Body of pancreas (tissue), 4 donors: ENCODE results near the gene B4GALT7. TPM values are rescaled to one million over a fixed set of nuclear protein-coding genes. Genes with fewer than 3 reads are reported as not detected.

ENCODE experiments used
- ATAC-seq: fragments of 150-250 bp; one replicate; pipeline ENCODE4 v1.9.1; 2016
- DNase-seq, 4 donors: peaks; one replicate each; pipeline ENCODE4 v3.0.0-alpha.2; 2019
- H3K27ac ChIP-seq, 4 donors: fragments of 200-600 bp; sonication (generic); 1 replicate in 3 of 4; 2 replicates in 1 of 4; pipeline versions ENCODE4 v1.5.1 to v1.6.1; 2016 to 2019; ENCODE audit warnings: mild to moderate bottlenecking in 1 of 4, mixed read lengths in 1 of 4, moderate library complexity in 1 of 4
- H3K27me3 ChIP-seq, 2 donors: fragments of 200-600 bp; sonication (generic); one replicate each; pipeline ENCODE4 v1.6.0; 2016; ENCODE audit warnings: mild to moderate bottlenecking in 1 of 2
- H3K36me3 ChIP-seq, 2 donors: fragments of 200-600 bp; sonication (generic); replicated peaks in 1 of 2; 2 replicates each; pipeline ENCODE4 v1.5.1; 2016; ENCODE audit warnings: low read depth in 2 of 2; ENCODE audit not compliant: insufficient read depth in 1 of 2
- H3K4me1 ChIP-seq: fragments of 200-600 bp; sonication (generic); one replicate; pipeline ENCODE4 v1.6.0; 2016
- H3K4me3 ChIP-seq, 2 donors: fragments of 200-600 bp; sonication (generic); 1 replicate in 1 of 2; 2 replicates in 1 of 2; pipeline ENCODE4 v1.5.1; 2016 to 2019
- H3K9me3 ChIP-seq, 3 donors: fragments of 200-600 bp; sonication (generic); 1 replicate in 2 of 3; 2 replicates in 1 of 3; pipeline ENCODE4 v1.5.1; 2016
- POLR2A ChIP-seq, 3 donors: fragments of 450-650 bp; IDR thresholded peaks; one replicate each; pipeline ENCODE4 v1.6.1; 2016; ENCODE audit warnings: antibody characterized with exemption in 3 of 3, mild to moderate bottlenecking in 2 of 3
- WGBS, 2 donors: methylation state at CpG; one replicate each; pipeline ENCODE4 v1.1.5; 2017; 5-methylcytosine and 5-hydroxymethylcytosine counted together
- intact Hi-C: fragments of 100-400 bp; cut with DNase I; formaldehyde crosslinking; loops from one replicate; pipeline ENCODE4 v1.15.1; 2023
- total RNA-seq, 2 donors: library from RNA; depleted of rRNA; stranded (reverse); fragments of >200 nt; gene quantifications; one replicate each; pipeline ENCODE4 v1.1.0, GENCODE V29; 2016
- TF ChIP-seq, protein P1 (sequence below), 7 experiments: fragments of 450-650 bp in 4 of 7; fragments of 200-600 bp in 3 of 7; sonication (generic) in 3 of 7; IDR thresholded peaks; one replicate each; pipeline ENCODE4 v1.5.1; 2016 to 2019; ENCODE audit warnings: antibody characterized with exemption in 7 of 7

The B4GALT7 gene
- total RNA-seq, 2 donors from 2014 or later = 17.1 to 17.5 TPM

DNA sequence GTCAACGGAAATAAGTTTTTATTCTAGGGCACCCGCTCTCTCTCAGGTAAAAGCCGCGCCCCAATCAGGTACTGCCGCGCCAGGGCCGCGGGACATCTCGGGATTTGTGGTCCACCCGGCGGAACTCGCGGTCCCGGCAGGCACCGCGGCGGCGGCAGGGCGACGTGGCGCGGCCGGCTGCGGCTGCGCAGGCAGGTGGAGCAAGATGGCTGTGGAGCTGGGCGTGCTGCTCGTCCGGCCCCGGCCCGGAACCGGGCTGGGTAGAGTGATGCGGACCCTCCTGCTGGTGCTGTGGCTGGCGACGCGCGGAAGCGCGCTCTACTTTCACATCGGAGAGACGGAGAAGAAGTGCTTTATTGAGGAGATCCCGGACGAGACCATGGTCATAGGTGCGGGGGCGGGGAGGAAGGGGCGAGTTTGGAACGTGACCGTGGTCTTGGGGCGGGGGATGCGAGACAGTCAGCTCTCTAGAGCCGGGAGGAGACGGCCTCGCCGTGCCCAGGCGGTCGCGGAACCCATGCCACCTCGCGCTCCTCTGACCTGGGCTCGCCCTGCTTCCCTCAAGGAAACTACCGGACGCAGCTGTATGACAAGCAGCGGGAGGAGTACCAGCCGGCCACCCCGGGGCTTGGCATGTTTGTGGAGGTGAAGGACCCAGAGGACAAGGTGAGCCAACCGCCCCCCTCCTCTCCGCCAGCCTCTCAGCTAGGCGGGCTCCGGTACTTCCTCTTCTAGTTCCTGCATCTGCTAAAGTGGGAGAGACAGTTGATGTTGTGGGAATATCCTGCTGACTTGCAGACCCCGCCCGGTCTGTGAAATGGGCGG lies 7.7 kb upstream of the B4GALT7 start, which contains the start of gene TMED9:
TMED9 (plus strand) TSS at position 194 of the 825 bp plus-strand sequence; CDS start at position 206, 12 bp downstream.
- Histone ChIP-seq H3K36me3 (peaks cover 3 to 23% of the 10 kb centered on the region in 2 donors), H3K4me3 (peak within 1 kb of the TSS; percentile 92 to 98), H3K27ac (peak within 1 kb of the TSS; percentile 46 to 92 (median 82)), H3K9me3 (no peaks in the 10 kb centered on the region), H3K27me3 (no peaks in the 10 kb centered on the region), H3K4me1 (peaks cover 29% of the 10 kb centered on the region)
- TF ChIP-seq POLR2A (IDR thresholded peaks at IDR 0.05) = peak; percentile 93 to 94 (median 93)
- TF ChIP-seq, protein P1, sequence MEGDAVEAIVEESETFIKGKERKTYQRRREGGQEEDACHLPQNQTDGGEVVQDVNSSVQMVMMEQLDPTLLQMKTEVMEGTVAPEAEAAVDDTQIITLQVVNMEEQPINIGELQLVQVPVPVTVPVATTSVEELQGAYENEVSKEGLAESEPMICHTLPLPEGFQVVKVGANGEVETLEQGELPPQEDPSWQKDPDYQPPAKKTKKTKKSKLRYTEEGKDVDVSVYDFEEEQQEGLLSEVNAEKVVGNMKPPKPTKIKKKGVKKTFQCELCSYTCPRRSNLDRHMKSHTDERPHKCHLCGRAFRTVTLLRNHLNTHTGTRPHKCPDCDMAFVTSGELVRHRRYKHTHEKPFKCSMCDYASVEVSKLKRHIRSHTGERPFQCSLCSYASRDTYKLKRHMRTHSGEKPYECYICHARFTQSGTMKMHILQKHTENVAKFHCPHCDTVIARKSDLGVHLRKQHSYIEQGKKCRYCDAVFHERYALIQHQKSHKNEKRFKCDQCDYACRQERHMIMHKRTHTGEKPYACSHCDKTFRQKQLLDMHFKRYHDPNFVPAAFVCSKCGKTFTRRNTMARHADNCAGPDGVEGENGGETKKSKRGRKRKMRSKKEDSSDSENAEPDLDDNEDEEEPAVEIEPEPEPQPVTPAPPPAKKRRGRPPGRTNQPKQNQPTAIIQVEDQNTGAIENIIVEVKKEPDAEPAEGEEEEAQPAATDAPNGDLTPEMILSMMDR (IDR thresholded peaks at IDR 0.05) = peak in 4 of 7 experiments; percentile 10 to 41 (median 23)
- intact Hi-C loops = no loop called here
- WGBS, 2 donors = 1% methylated on average over 21 to 70 of the region's 71 CpGs
- ATAC-seq = peak; percentile 98
- DNase-seq = peak; percentile 90 to 93 (median 90)

GRCh38 chr5:177592905-177593304 lies 7.0 kb upstream of the B4GALT7 start:
- Histone ChIP-seq H3K27ac (peak overlapping the region in 3 of 4 donors; percentile 78 to 92 (median 85)), H3K9me3 (no peaks in the 10 kb centered on the region), H3K4me1 (peaks cover 29% of the 10 kb centered on the region), H3K27me3 (no peaks in the 10 kb centered on the region), H3K4me3 (peak overlapping the region; percentile 92 to 98), H3K36me3 (peaks cover 3 to 23% of the 10 kb centered on the region in 2 donors)
- no peak for ATAC-seq
- intact Hi-C loops = no loop called here
- no peak for TF ChIP-seq POLR2A (IDR thresholded peaks at IDR 0.05)
- TF ChIP-seq, protein P1 (IDR thresholded peaks at IDR 0.05) = no peak
- 42 to 47% methylated on average over 12 to 13 of the region's 13 CpGs for WGBS, 2 donors
- no peak for DNase-seq

DNA sequence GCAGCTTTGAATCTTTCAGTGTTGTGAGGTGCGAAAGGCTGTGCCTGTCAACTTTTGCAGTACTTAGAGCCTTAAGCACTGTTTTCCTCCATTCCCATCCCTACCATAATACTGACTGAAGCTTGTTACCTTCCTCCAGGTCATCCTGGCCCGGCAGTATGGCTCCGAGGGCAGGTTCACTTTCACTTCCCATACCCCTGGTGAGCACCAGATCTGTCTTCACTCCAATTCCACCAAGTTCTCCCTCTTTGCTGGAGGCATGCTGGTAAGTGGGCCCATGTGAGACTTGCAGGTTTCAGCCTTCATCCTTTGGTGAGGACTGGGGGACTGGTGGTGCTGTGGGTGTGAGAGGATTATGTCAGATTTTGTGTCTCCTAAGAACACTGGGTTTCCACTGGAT lies 6.4 kb upstream of the B4GALT7 start:
- Histone ChIP-seq H3K36me3 (peaks cover 3 to 23% of the 10 kb centered on the region in 2 donors), H3K4me3 (peak overlapping the region; percentile 92 to 98), H3K27ac (peak overlapping the region in 3 of 4 donors; percentile 1 to 85 (median 3)), H3K27me3 (no peaks in the 10 kb centered on the region), H3K9me3 (no peaks in the 10 kb centered on the region), H3K4me1 (peaks cover 31% of the 10 kb centered on the region)
- 34 to 42% methylated on average over 3 of the region's 3 CpGs for WGBS, 2 donors
- intact Hi-C loops = no loop called here
- TF ChIP-seq POLR2A (IDR thresholded peaks at IDR 0.05) = no peak
- TF ChIP-seq, protein P1 (IDR thresholded peaks at IDR 0.05) = no peak
- ATAC-seq (no peak), DNase-seq (no peak)

DNA sequence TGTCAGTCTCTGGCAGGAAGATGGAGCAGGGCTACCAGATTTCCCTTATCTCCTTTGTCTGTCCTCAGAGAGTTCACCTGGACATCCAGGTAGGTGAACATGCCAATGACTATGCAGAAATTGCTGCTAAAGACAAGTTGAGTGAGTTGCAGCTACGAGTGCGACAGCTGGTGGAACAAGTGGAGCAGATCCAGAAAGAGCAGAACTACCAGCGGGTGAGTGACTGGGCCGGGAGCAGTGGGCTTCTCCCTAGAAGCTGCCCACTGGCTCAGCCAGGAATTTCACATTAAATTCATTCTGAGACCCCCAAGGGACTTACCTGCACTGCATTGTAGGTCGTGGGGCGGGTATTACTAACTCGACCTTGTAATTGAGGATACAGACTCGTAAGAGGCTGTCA lies 5.9 kb upstream of the B4GALT7 start:
- WGBS, 2 donors = 53 to 58% methylated on average over 8 of the region's 8 CpGs
- DNase-seq (no peak), ATAC-seq (no peak)
- H3K4me3 ChIP-seq = no peak overlapping the region
- H3K27me3 ChIP-seq = no peaks in the 10 kb centered on the region
- TF ChIP-seq POLR2A (IDR thresholded peaks at IDR 0.05) = no peak
- TF ChIP-seq, protein P1 (IDR thresholded peaks at IDR 0.05) = no peak
- peaks cover 3 to 23% of the 10 kb centered on the region in 2 donors for H3K36me3 ChIP-seq
- H3K9me3 ChIP-seq = no peaks in the 10 kb centered on the region
- peak overlapping the region in 1 of 4 donors; percentile 85 for H3K27ac ChIP-seq
- H3K4me1 ChIP-seq = peaks cover 35% of the 10 kb centered on the region
- intact Hi-C loops = no loop called here
